Measurements from ENCODE around the gene USP17L24. TPM values are rescaled to one million over a fixed set of nuclear protein-coding genes. Genes with fewer than 3 reads are reported as not detected.
"Not testable (repeated sequence)": the region's sequence is repeated elsewhere in the genome, so short reads cannot be mapped to it uniquely, and the experiment has no call there.

USP17L24 gene
- not detected in 2 replicates for total RNA-seq (2011; cell fraction: chromatin; rRNA removed; ENCODE audit: low replicate concordance)
- not detected in 2 replicates for total RNA-seq (2011; cell fraction: nucleolus; rRNA removed)
- total RNA-seq (2011; cell fraction: nucleoplasm; rRNA removed), result not detected in 2 replicates
- not detected in 2 replicates for total RNA-seq (2014; rRNA removed)
- not detected in 2 replicates for total RNA-seq (2014; rRNA removed; fragmentation: Illumina TruSeq; extraction: Trizol)
- total RNA-seq (2015; rRNA removed; fragmentation: Illumina TruSeq; extraction: Trizol), result not detected in 2 replicates
- not detected in 2 replicates for total RNA-seq (2021)
- polyA plus RNA-seq (2011; rRNA removed), result not detected in 2 replicates
- polyA plus RNA-seq (2011; cell fraction: cytosol; rRNA removed), result not detected in 2 replicates
- polyA plus RNA-seq (2011; cell fraction: nucleus; rRNA removed), result not detected in 2 replicates
- not detected in 2 replicates for polyA plus RNA-seq (2012)
- polyA plus RNA-seq (2014; fragmentation: Illumina TruSeq; extraction: Trizol), result not detected in 2 replicates
- not detected for polyA plus RNA-seq (2014; fragmentation: Nextera tagmentation; extraction: Ambion mirVana)
- polyA plus RNA-seq (2014; rRNA removed), result not detected in 2 replicates
- not detected in 2 replicates for polyA minus RNA-seq (2011; rRNA and poly(A)+ RNA removed)
- not detected in 2 replicates for polyA minus RNA-seq (2011; cell fraction: cytosol; rRNA and poly(A)+ RNA removed)
- not detected in 2 replicates for polyA minus RNA-seq (2011; cell fraction: nucleus; rRNA and poly(A)+ RNA removed)
- not detected for Bru-seq, nascent RNA
- BruChase-seq, experiment 1, labeled RNA remaining after a 2-hour chase, result not detected
- not detected for BruChase-seq, experiment 2, labeled RNA remaining after a 6-hour chase
- long read RNA-seq, experiment 1, result 0 reads
- long read RNA-seq, experiment 2, result 0 reads
- long read RNA-seq, experiment 3, result 0 reads

- H3K36me3 ChIP-seq (ENCODE audit: control insufficient read depth, insufficient read depth, low read length); POLR2A ChIA-PET; H3K9ac ChIP-seq (ENCODE audit: insufficient read depth in 1 of 2, low read depth in 2 of 2, low read length in 2 of 2); BruUV-seq (replicated peaks); H3K79me2 ChIP-seq (ENCODE audit: control insufficient read depth, insufficient read depth, low read length); H3K4me1 ChIP-seq (replicated peaks in 1 of 2; ENCODE audit: control insufficient read depth in 2 of 2, insufficient read depth in 2 of 2, low read length in 2 of 2); H3K27me3 ChIP-seq (ENCODE audit: control insufficient read depth in 2 of 2, insufficient read depth in 2 of 2, low read length in 2 of 2); H4K20me1 ChIP-seq (replicated peaks; ENCODE audit: control insufficient read depth, insufficient read depth, low read length); DNase-seq (ENCODE audit: extremely low read depth in 1 of 4, low spot score in 3 of 4); intact Hi-C loops (cut with micrococcal nuclease); ATAC-seq; CTCF ChIA-PET (ENCODE audit: low intra/inter-chr PET ratio); H3K9me3 ChIP-seq (replicated peaks; ENCODE audit: control insufficient read depth, insufficient read depth, low read depth, low read length); H3K9me1 ChIP-seq (ENCODE audit: control insufficient read depth, insufficient read depth, low read length); H3K27ac ChIP-seq (ENCODE audit: extremely low read depth, low read depth, low read length); H2AFZ ChIP-seq (ENCODE audit: low read depth, low read length); H3K4me3 ChIP-seq; FAIRE-seq; H3K4me2 ChIP-seq (ENCODE audit: insufficient read depth, low read length): not testable (repeated sequence)
- in situ Hi-C loops (cut with MboI), result loop anchor here (10.0 to 25.0 kb wide), 2 partner anchors 60 to 338 kb away; no protein-coding TSS in a partner anchor
- no CpG with 5 or more reads among the region's 15 CpGs for WGBS (ENCODE audit: insufficient coverage, low coverage, missing lambda C conversion rate)
Observed at GRCh38 chr4:9324865-9325264, at the start of gene USP17L24. TSS of gene USP17L24 (plus strand) at chr4:9325165. CDS start at chr4:9325165, 0 bp downstream.

DNA sequence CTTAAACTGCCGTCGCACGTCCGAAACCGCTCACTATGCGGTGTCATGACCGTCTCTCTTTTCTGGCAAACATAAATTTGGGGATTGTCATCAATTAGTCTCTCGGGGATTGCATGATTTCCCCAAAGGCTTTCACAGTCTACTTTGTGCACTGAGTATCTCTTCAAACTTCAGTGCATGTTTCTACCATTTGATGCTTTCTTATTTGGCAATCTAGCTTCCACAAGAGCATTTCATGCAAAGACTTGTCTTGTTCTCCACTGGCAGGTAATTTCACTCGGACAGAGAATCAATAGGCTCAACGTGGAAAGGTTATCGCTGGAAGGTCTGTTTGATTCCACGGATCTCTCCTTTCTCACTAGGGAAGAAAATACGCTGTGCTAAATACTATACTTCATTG lies 774 bp upstream of the USP17L24 start:
- intact Hi-C loops (cut with micrococcal nuclease); ATAC-seq; H3K4me1 ChIP-seq (replicated peaks in 1 of 2; ENCODE audit: control insufficient read depth in 2 of 2, insufficient read depth in 2 of 2, low read length in 2 of 2); POLR2A ChIA-PET; DNase-seq (ENCODE audit: extremely low read depth in 1 of 4, low spot score in 3 of 4); H4K20me1 ChIP-seq (replicated peaks; ENCODE audit: control insufficient read depth, insufficient read depth, low read length); H3K79me2 ChIP-seq (ENCODE audit: control insufficient read depth, insufficient read depth, low read length); H3K4me3 ChIP-seq; H3K27ac ChIP-seq (ENCODE audit: extremely low read depth, low read depth, low read length); H3K9me3 ChIP-seq (replicated peaks; ENCODE audit: control insufficient read depth, insufficient read depth, low read depth, low read length); H3K27me3 ChIP-seq (ENCODE audit: control insufficient read depth in 2 of 2, insufficient read depth in 2 of 2, low read length in 2 of 2); H3K9ac ChIP-seq (ENCODE audit: insufficient read depth in 1 of 2, low read depth in 2 of 2, low read length in 2 of 2); BruUV-seq (replicated peaks); CTCF ChIA-PET (ENCODE audit: low intra/inter-chr PET ratio); H2AFZ ChIP-seq (ENCODE audit: low read depth, low read length); H3K36me3 ChIP-seq (ENCODE audit: control insufficient read depth, insufficient read depth, low read length); H3K9me1 ChIP-seq (ENCODE audit: control insufficient read depth, insufficient read depth, low read length); H3K4me2 ChIP-seq (ENCODE audit: insufficient read depth, low read length); FAIRE-seq: not testable (repeated sequence)
- in situ Hi-C loops (cut with MboI), result loop anchor here (10.0 kb wide), 1 partner anchor 61 kb away; no protein-coding TSS in a partner anchor
- WGBS (ENCODE audit: insufficient coverage, low coverage, missing lambda C conversion rate), result 0% methylated on average over 1 of the region's 13 CpGs

GRCh38 chr4:9329611-9330010 lies 4.6 kb downstream of the USP17L24 start, which contains the start of gene USP17L25:
TSS of gene USP17L25 (plus strand) at chr4:9329911. CDS start at chr4:9329911, 0 bp downstream.
- not testable (repeated sequence) for H3K27me3 ChIP-seq (ENCODE audit: control insufficient read depth in 2 of 2, insufficient read depth in 2 of 2, low read length in 2 of 2); FAIRE-seq

More at GRCh38 chr4:9329611-9330010, 4.6 kb downstream of the USP17L24 start, which contains the start of gene USP17L25:
- CTCF ChIA-PET (ENCODE audit: low intra/inter-chr PET ratio); H3K4me2 ChIP-seq (ENCODE audit: insufficient read depth, low read length); H3K9ac ChIP-seq (ENCODE audit: insufficient read depth in 1 of 2, low read depth in 2 of 2, low read length in 2 of 2); DNase-seq (ENCODE audit: extremely low read depth in 1 of 4, low spot score in 3 of 4); H3K9me1 ChIP-seq (ENCODE audit: control insufficient read depth, insufficient read depth, low read length); intact Hi-C loops (cut with micrococcal nuclease); H4K20me1 ChIP-seq (replicated peaks; ENCODE audit: control insufficient read depth, insufficient read depth, low read length); BruUV-seq (replicated peaks); H2AFZ ChIP-seq (ENCODE audit: low read depth, low read length); H3K27ac ChIP-seq (ENCODE audit: extremely low read depth, low read depth, low read length); H3K9me3 ChIP-seq (replicated peaks; ENCODE audit: control insufficient read depth, insufficient read depth, low read depth, low read length); H3K79me2 ChIP-seq (ENCODE audit: control insufficient read depth, insufficient read depth, low read length); ATAC-seq; H3K36me3 ChIP-seq (ENCODE audit: control insufficient read depth, insufficient read depth, low read length); H3K4me1 ChIP-seq (replicated peaks in 1 of 2; ENCODE audit: control insufficient read depth in 2 of 2, insufficient read depth in 2 of 2, low read length in 2 of 2); POLR2A ChIA-PET; H3K4me3 ChIP-seq: not testable (repeated sequence)
- in situ Hi-C loops (cut with MboI), result loop anchor here (10.0 to 25.0 kb wide), 3 partner anchors 55 to 342 kb away; no protein-coding TSS in a partner anchor
- no CpG with 5 or more reads among the region's 15 CpGs for WGBS (ENCODE audit: insufficient coverage, low coverage, missing lambda C conversion rate)
